Stimulated activated CD4-positive, alpha-beta T cell treated with anti-CD3 and anti-CD28 coated beads, Interleukin-15, amount 100 ng/mL, for 48 hours (primary cell): Measurements from ENCODE around the gene CFP.
"Not testable (repeated sequence)": the region's sequence is repeated elsewhere in the genome, so short reads cannot be mapped to it uniquely, and the experiment has no call there.

Source experiments
- DNase-seq, 2 donors: peaks; one replicate each; pipeline ENCODE4 v3.0.0-alpha.2; 2020; ENCODE audit warnings: low read depth in 2 of 2

The CFP gene

GRCh38 chrX:47629419-47630200, at the start of gene CFP:
Gene CFP (minus strand): TSS chrX:47629930. CDS start chrX:47629844, 86 bp downstream.
- DNase-seq, result no peak

GRCh38 chrX:47675959-47676859, 46.5 kb upstream of the CFP start:
- not testable (repeated sequence) for DNase-seq

DNA sequence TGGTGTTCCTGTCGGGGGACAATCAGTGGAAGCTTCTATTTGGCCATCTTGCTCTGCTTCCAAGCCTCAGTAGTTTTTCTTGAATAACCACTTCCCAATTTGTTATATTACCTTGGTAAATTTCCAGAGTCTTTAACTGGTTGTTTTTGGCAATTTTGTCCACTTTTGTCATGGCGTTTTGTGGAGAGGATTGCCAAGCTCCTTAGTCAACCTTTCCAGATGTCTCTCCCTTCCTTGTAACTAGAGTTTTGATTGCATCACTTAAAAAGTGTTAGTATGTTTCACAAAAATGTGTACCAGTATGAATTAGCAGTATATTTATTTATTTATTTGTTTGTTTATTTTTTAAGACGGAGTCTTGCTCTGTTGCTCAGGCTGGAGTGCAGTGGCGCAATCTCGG, 45.0 kb upstream of the CFP start:
- DNase-seq, result no peak

- DNase-seq, result not testable (repeated sequence)
These were observed 36.1 kb upstream of the CFP start for GRCh38 chrX:47665797-47666196.

DNA sequence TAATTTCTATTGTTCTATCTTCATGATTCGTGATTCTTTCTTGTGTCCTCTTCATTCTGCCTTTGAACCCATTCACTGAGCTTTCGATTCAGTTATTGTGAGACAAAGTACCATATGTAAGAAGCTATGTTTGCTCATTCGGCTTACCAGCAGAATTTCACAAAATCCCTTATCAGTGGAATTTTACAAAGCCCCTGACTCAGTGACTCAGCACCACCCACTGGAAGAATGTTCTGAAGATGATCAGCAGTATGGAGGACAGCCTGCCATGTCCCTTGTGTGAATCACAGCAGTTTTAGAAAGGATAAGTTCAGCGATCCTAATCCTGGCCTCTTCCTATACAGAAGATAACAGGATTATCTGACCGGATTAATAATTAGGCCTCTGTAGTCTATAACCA, 35.0 kb upstream of the CFP start:
- DNase-seq, result no peak

- DNase-seq, result peak; percentile 51 to 57
These were observed 32.5 kb upstream of the CFP start for GRCh38 chrX:47662144-47662657.

GRCh38 chrX:47661539-47661938, 31.8 kb upstream of the CFP start:
- DNase-seq, result no peak

DNA sequence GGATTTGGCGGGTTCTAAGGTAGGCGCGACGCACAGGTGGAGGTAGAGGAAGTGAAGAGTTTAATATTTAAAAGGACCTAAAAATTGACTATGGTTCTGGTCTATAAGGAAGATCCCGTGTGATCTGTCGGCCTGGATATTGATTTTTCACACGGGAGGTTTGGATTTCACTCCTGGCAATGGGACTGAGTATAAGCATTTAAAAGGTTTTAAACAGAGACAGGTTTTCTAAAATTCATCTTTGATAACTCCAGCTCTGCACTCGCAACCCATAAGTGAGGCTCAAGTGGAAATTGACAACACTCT, 29.6 kb upstream of the CFP start:
- DNase-seq, result no peak

DNA sequence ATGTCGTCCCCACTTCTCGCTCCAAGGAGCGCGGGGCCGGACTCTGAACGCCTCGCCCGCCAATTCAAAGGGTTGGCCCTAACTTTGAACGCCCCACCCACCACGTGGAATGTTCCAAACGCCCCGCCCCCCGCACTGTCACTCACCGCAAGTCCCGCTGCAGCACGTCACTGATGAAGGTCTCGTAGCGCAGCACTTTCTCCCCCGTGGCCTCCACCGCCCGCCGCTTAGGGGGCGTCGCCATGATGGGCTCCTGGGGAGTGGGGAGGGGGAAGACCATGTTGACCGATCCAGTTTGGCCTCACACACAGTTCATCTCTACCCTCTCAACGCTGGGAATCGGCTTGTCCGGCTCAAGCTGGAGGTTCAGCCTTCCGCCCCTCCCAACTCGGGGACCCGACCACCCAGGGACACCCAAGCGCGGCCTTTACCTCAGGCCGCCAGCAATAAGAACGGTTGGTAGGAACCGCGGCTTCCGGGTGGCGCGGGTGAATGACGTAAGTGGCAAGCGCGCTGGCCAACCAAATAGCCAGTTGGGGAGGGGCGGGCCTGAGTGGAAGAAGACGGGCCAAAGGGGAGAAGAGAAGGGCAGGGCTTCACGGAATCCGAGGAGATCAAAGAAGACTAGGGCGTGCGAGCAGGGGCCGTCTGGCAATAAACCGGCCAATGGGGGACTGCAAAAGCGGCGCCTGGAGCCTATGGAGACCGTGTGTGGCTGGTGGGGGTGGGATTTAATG, 29.1 kb upstream of the CFP start, which contains the start of gene UXT:
Gene UXT, minus strand, starts transcription at position 497 of the 737 bp plus-strand sequence. Its CDS starts 253 bp downstream, at position 244.
- peak; percentile 90 to 92 for DNase-seq

GRCh38 chrX:47658301-47658683, 28.6 kb upstream of the CFP start:
- DNase-seq, result no peak

GRCh38 chrX:47651043-47651905, 21.5 kb upstream of the CFP start:
- DNase-seq, result no peak

DNA sequence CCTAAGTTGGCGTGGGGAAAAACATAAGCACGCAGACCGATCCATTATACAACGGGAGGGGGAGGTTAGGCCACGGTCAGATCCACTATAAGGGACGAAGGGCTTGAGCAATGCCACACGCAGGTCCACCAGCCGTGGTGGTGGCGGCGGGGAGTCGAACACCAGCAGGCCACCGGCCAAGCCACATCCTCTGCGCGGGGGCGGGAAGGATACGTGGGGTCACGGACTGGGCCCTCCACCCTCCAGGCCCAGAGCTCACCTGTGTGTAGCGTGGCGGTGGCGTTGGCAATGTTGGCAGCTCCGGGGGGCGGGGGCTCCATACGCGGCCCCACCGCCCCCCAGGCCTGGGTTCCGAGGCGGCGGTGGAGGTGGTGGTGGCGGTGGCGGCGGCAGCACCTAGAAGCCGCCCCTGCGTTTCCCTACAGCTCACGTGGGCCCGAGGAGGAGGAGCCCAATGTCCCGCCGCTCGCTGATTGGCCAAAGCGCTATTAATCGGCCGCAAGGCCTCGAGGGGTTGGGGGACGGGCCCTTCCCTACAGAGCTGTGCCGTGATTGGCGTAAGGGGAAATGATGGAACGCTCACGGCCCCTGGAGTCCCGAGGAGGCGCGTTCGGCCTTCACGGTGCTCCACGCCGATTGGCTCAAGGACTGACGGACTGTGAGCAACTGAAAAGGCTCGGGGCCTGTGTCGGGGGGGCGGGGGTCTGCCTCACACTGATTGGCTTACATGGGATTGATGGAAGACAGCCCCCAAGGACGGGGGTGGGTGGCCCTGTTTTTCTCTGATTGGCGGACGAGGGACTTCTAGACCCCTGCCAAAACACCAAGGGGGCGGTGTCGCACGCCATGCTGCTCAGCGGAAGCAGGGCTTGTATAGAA, 20.7 kb upstream of the CFP start, which contains the start of gene ELK1:
Gene ELK1, minus strand, starts transcription at position 400 of the 879 bp plus-strand sequence. CDS start 9,122 bp downstream, outside the sequence.
- DNase-seq, result peak; percentile 81 to 83

DNA sequence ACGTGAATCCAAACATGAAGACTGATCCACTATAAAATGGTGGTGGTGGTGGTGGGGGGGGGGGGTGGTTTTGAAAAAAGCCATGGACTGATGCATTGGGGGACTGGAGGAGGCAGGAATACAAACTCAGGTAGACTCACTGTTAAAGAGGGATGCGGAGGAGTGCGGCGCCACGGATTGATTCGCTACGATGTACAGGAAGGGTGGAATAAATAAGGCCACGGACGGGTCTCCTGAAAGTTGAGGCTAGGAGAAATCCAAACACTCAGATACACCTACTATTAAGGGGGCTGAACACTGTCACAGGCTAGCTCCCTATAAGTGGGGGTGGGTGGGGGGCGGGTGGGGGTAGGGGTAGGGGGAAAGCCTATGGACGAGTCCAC, 20.0 kb upstream of the CFP start:
- no peak for DNase-seq

DNA sequence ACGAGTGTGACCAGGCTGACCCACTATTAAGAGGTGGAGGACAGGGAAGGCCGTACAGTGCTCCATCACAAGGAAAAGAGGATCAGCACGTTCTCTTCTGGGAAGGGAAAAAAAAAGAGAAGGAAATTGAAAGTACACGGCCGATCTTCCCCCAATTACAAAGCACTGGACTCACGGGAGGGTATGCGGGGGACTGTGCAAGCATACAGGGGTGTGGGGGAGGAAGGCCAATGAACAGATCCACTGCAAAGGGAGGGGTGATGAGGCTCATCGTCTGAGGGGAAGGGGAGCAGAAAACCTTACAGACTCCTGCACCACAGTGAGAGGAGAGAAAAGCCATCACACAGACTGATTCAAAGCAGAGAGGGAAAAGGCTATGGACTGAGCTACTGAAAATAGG, 19.5 kb upstream of the CFP start:
- no peak for DNase-seq

GRCh38 chrX:47648376-47648775, 18.6 kb upstream of the CFP start:
- no peak for DNase-seq

DNA sequence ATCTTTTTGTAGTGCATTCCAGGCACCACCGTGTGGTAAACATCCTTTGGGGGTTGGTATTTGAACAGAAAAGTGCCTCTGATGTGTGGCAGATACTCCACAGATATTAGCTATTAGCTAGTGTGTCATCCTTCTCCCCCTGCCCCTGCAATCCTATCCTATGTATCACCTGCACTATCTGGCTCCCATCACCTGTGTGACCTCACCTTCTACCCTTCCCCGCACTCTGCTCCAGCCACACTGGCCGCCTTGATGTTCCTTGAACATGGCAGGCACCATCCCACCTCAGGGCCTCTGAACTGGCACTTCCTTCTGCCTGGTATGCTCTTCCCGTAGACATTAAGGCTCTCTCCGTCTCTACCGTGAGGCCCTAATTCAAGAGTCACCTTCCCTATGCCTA, 16.9 kb upstream of the CFP start:
- no peak for DNase-seq

- no peak for DNase-seq
These were observed 15.8 kb upstream of the CFP start for GRCh38 chrX:47645530-47645929.

DNA sequence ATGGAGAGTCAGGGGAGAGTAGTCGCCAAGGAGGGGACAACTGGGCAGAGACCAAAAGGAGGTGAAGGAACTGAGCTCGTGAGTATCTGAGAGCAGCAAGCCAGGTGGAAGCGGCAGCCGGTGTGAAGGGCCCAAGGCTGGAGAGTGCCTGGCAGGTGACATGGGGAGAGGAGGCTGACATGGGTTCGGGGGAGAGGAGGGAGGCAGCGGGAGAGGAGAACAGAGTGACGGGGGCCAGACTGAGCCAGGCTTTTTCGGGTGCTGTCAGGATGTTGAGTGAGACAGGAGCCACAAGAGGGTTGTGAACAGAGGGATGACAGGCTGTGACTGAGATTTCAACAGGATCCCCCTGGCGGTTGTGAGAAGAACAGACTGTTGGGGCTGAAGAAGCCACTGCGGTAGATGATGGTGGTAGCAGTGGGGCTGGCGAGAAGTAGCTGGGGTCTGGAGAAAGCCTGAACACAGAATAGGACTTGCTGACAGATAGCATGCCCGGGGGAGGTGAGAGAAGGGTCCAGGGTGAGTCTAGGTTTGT, 14.9 kb upstream of the CFP start:
- no peak for DNase-seq

GRCh38 chrX:47643926-47644325, 14.2 kb upstream of the CFP start:
- DNase-seq, result no peak

GRCh38 chrX:47638816-47639215, 9.1 kb upstream of the CFP start:
- DNase-seq, result no peak
